Body of pancreas (tissue), 4 donors: ENCODE measurements around the gene GPRIN2. TPM values are rescaled to one million over a fixed set of nuclear protein-coding genes. Genes with fewer than 3 reads are reported as not detected.
"Not testable (repeated sequence)": the region's sequence is repeated elsewhere in the genome, so short reads cannot be mapped to it uniquely, and the experiment has no call there.

Source experiments
- ATAC-seq: fragments of 150-250 bp; one replicate; pipeline ENCODE4 v1.9.1; 2016
- DNase-seq, 4 donors: peaks; one replicate each; pipeline ENCODE4 v3.0.0-alpha.2; 2019
- H3K27ac ChIP-seq, 4 donors: fragments of 200-600 bp; sonication (generic); 1 replicate in 3 of 4; 2 replicates in 1 of 4; pipeline versions ENCODE4 v1.5.1 to v1.6.1; 2016 to 2019; ENCODE audit warnings: mild to moderate bottlenecking in 1 of 4, mixed read lengths in 1 of 4, moderate library complexity in 1 of 4
- H3K27me3 ChIP-seq, 2 donors: fragments of 200-600 bp; sonication (generic); one replicate each; pipeline ENCODE4 v1.6.0; 2016; ENCODE audit warnings: mild to moderate bottlenecking in 1 of 2
- H3K36me3 ChIP-seq, 2 donors: fragments of 200-600 bp; sonication (generic); replicated peaks in 1 of 2; 2 replicates each; pipeline ENCODE4 v1.5.1; 2016; ENCODE audit warnings: low read depth in 2 of 2; ENCODE audit not compliant: insufficient read depth in 1 of 2
- H3K4me1 ChIP-seq: fragments of 200-600 bp; sonication (generic); one replicate; pipeline ENCODE4 v1.6.0; 2016
- H3K4me3 ChIP-seq, 2 donors: fragments of 200-600 bp; sonication (generic); 1 replicate in 1 of 2; 2 replicates in 1 of 2; pipeline ENCODE4 v1.5.1; 2016 to 2019
- H3K9me3 ChIP-seq, 3 donors: fragments of 200-600 bp; sonication (generic); 1 replicate in 2 of 3; 2 replicates in 1 of 3; pipeline ENCODE4 v1.5.1; 2016
- POLR2A ChIP-seq, 3 donors: fragments of 450-650 bp; IDR thresholded peaks; one replicate each; pipeline ENCODE4 v1.6.1; 2016; ENCODE audit warnings: antibody characterized with exemption in 3 of 3, mild to moderate bottlenecking in 2 of 3
- WGBS, 2 donors: methylation state at CpG; one replicate each; pipeline ENCODE4 v1.1.5; 2017; 5-methylcytosine and 5-hydroxymethylcytosine counted together
- intact Hi-C: fragments of 100-400 bp; cut with DNase I; formaldehyde crosslinking; loops from one replicate; pipeline ENCODE4 v1.15.1; 2023
- total RNA-seq, 2 donors: library from RNA; depleted of rRNA; stranded (reverse); fragments of >200 nt; gene quantifications; one replicate each; pipeline ENCODE4 v1.1.0, GENCODE V29; 2016
- TF ChIP-seq, protein P1 (sequence below), 7 experiments: fragments of 450-650 bp in 4 of 7; fragments of 200-600 bp in 3 of 7; sonication (generic) in 3 of 7; IDR thresholded peaks; one replicate each; pipeline ENCODE4 v1.5.1; 2016 to 2019; ENCODE audit warnings: antibody characterized with exemption in 7 of 7

GPRIN2 gene
- total RNA-seq, 2 donors from 2014 or later = 15.8 to 16.3 TPM

DNA sequence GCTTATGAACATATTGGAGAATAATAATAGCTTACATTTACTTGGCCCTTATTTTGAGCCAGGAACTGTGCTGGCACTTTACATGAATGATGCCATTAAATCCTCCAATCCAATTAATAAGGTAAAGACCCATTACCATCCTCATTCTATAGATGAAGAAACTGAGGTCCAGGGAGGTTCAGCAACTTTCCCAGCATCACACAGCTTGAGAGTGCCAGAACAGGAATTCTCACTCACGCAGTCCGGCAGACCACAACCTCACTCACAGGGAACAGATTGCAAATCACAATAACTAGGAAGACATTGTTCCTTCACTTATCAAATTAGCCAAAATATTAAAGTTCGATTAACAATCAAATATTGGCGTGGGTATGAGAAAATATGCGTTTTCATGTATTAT is 18.3 kb downstream of the GPRIN2 start:
- Histone ChIP-seq H3K27me3 (no peaks in the 10 kb centered on the region), H3K36me3 (no peaks in the 10 kb centered on the region), H3K9me3 (no peaks in the 10 kb centered on the region), H3K4me3 (no peak overlapping the region), H3K4me1 (peaks cover 25% of the 10 kb centered on the region), H3K27ac (no peak overlapping the region)
- TF ChIP-seq, protein P1, sequence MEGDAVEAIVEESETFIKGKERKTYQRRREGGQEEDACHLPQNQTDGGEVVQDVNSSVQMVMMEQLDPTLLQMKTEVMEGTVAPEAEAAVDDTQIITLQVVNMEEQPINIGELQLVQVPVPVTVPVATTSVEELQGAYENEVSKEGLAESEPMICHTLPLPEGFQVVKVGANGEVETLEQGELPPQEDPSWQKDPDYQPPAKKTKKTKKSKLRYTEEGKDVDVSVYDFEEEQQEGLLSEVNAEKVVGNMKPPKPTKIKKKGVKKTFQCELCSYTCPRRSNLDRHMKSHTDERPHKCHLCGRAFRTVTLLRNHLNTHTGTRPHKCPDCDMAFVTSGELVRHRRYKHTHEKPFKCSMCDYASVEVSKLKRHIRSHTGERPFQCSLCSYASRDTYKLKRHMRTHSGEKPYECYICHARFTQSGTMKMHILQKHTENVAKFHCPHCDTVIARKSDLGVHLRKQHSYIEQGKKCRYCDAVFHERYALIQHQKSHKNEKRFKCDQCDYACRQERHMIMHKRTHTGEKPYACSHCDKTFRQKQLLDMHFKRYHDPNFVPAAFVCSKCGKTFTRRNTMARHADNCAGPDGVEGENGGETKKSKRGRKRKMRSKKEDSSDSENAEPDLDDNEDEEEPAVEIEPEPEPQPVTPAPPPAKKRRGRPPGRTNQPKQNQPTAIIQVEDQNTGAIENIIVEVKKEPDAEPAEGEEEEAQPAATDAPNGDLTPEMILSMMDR (IDR thresholded peaks at IDR 0.05) = no peak
- TF ChIP-seq POLR2A (IDR thresholded peaks at IDR 0.05) = no peak
- intact Hi-C loops = no loop called here
- DNase-seq (peak in 1 of 4 donors; percentile 3), ATAC-seq (no peak)
- WGBS, 2 donors = 88 to 89% methylated on average over 5 of the region's 5 CpGs

- DNase-seq (peak in 1 of 4 donors; percentile 5), ATAC-seq (no peak)
These were observed 19.1 kb downstream of the GPRIN2 start for GRCh38 chr10:46537309-46537708.

GRCh38 chr10:46536781-46537180 is 19.7 kb downstream of the GPRIN2 start:
- 86 to 88% methylated on average over 5 of the region's 5 CpGs for WGBS, 2 donors

More at GRCh38 chr10:46537309-46537708, 19.1 kb downstream of the GPRIN2 start:
- 78 to 83% methylated on average over 5 of the region's 5 CpGs for WGBS, 2 donors
- Histone ChIP-seq H3K9me3 (no peaks in the 10 kb centered on the region), H3K36me3 (no peaks in the 10 kb centered on the region), H3K27ac (no peak overlapping the region), H3K27me3 (no peaks in the 10 kb centered on the region), H3K4me3 (no peak overlapping the region), H3K4me1 (peaks cover 25% of the 10 kb centered on the region)
- intact Hi-C loops = no loop called here
- TF ChIP-seq POLR2A (IDR thresholded peaks at IDR 0.05) = no peak
- TF ChIP-seq, protein P1 (IDR thresholded peaks at IDR 0.05) = no peak

DNA sequence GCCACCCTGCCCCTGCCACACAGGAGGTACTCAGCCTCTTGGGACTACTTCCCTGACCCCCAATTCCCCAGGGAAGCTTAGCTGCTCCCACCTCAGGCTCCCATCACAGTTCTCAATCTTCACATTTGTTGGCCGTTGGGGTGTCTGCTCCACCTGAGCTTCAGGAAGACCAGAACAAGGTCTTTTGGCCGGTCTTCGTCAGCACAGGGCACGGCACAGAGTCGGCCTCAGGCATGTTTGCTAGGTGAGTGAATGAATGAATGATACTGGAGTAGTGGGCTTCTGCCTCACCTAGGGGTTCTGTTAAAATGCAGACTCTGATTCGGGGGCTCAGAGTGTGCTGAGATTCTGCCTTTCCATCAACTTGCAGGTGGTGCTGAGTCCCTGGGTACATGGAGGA is 20.3 kb downstream of the GPRIN2 start:
- H3K4me3 ChIP-seq = no peak overlapping the region
- H3K4me1 ChIP-seq = peaks cover 24% of the 10 kb centered on the region
- DNase-seq = peak in 1 of 4 donors; percentile 8
- no peak for ATAC-seq
- no peaks in the 10 kb centered on the region for H3K9me3 ChIP-seq
- 83 to 88% methylated on average over 6 of the region's 6 CpGs for WGBS, 2 donors
- intact Hi-C loops = no loop called here
- no peak for TF ChIP-seq POLR2A (IDR thresholded peaks at IDR 0.05)
- TF ChIP-seq, protein P1 (IDR thresholded peaks at IDR 0.05) = no peak
- H3K36me3 ChIP-seq = no peaks in the 10 kb centered on the region
- no peaks in the 10 kb centered on the region for H3K27me3 ChIP-seq
- H3K27ac ChIP-seq = no peak overlapping the region

More at GRCh38 chr10:46536781-46537180, 19.7 kb downstream of the GPRIN2 start:
- no peak overlapping the region for H3K4me3 ChIP-seq
- peak in 1 of 4 donors; percentile 6 for DNase-seq
- intact Hi-C loops = no loop called here
- no peak for TF ChIP-seq POLR2A (IDR thresholded peaks at IDR 0.05)
- TF ChIP-seq, protein P1 (IDR thresholded peaks at IDR 0.05) = no peak
- no peak overlapping the region for H3K27ac ChIP-seq
- no peaks in the 10 kb centered on the region for H3K27me3 ChIP-seq
- H3K9me3 ChIP-seq = no peaks in the 10 kb centered on the region
- ATAC-seq = no peak
- peaks cover 25% of the 10 kb centered on the region for H3K4me1 ChIP-seq
- no peaks in the 10 kb centered on the region for H3K36me3 ChIP-seq

DNA sequence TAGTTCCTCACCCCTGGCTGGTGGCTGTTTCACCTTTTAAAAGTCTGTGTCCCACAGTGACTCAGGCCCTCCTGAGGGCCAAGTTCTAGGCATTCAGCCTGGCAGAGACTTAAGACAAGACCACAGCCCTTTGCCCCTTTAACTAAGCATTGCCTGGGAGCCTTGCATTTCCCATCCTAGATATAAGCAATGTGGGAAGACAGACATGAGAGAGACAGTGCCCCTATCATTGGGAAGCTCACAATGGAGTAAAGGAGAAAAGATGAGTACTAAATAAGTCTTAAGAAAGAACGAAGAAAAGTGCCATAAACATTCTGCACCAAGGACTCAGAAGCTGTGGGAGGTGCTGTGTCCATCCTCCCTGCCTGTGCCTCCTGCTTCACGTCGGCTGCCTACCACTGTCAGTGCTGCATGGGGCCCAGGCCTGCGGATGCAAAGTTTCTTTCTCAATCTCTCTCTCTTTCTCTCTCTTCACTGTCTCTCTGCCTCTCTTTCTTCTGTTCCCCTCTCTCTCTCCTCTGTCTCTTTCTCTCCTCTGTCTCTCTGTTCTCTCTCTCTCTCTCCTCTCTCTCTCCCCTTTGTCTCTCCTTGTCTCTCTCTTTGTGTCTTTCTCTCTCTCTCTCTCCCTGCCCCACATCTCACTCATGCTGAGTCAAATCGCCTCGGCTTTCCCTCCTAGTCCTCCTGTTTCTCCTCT is 21.5 kb downstream of the GPRIN2 start:
- Histone ChIP-seq H3K9me3 (no peaks in the 10 kb centered on the region), H3K4me3 (no peak overlapping the region), H3K36me3 (no peaks in the 10 kb centered on the region), H3K4me1 (peaks cover 13% of the 10 kb centered on the region), H3K27me3 (no peaks in the 10 kb centered on the region), H3K27ac (no peak overlapping the region)
- intact Hi-C loops = no loop called here
- DNase-seq (peak in 2 of 4 donors; percentile 3 to 6), ATAC-seq (no peak)
- TF ChIP-seq, protein P1 (IDR thresholded peaks at IDR 0.05) = no peak
- TF ChIP-seq POLR2A (IDR thresholded peaks at IDR 0.05) = no peak
- 85 to 87% methylated on average over 6 of the region's 6 CpGs for WGBS, 2 donors

- 58 to 65% methylated on average over 1 of the region's 1 CpG for WGBS, 2 donors
- H3K27ac ChIP-seq, ATAC-seq, H3K4me1 ChIP-seq, intact Hi-C loops, H3K36me3 ChIP-seq, H3K9me3 ChIP-seq, H3K4me3 ChIP-seq, H3K27me3 ChIP-seq: not testable (repeated sequence)
- peak in 1 of 4 donors; percentile 3 for DNase-seq
These were observed 24.2 kb downstream of the GPRIN2 start for GRCh38 chr10:46532256-46532655.
